AG20443 (cell line): ENCODE results near the gene CD244.

Experiments used
- DNase-seq: peaks from one replicate; pipeline ENCODE4 v3.0.0; 2012; ENCODE audit warnings: low spot score, mixed read lengths

The CD244 gene

DNA sequence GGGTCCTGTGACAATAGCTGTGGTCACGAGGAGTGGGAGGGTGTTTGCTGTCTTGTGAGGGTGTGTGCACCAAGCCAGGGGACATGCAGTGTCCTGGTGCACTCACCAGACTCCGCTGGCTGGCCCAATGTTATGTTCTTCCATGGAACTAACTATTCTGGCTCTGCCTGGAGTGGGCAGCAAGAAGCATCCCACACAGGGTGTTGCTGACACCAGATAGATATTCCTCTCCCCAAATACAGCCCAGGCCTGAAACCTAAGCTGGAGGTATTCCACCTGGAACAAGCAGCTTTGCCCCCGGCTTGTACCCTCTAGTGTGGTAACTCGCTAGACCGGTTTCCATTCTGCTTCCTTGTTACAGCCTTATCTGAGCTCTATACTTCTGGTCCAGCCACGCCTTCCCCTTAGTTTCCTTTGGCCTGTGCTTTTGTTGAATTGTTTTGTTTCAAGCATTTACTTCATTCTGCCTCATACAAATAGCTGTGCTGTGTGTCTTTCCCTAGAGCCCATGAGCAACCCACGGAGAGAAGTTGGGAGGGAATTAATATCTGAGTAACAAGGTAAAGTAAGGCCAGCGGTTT is 81.4 kb downstream of the CD244 start:
- DNase-seq = no peak

DNA sequence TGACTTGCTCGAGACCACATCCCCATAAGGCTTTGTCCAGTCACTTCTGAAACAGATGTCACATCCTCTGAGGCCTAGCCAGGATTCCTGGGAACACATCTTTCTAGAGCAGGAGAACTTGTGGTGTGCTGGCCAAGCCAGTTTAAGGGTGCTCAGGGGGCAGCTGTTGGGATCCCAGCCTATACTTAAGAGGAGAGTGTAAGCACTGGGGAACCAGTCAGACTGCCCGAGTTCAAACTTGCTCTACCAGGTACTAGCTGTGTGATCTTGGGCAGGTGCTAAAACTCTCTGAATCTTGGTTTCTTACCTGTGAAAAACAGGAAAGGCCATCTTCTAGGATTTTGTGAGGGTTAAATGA is 82.3 kb downstream of the CD244 start:
- DNase-seq = no peak
